HepG2 (cell line): ENCODE measurements around the gene KIAA0408. TPM values are rescaled to one million over a fixed set of nuclear protein-coding genes. Genes with fewer than 3 reads are reported as not detected.
A peak's percentile ranks its signal among the peaks of the same experiment; 100 is the strongest.

Experiments used
- AHR ChIP-seq: IDR thresholded peaks from 2 replicates; pipeline ENCODE4 v1.6.1; 2018; ENCODE audit warnings: missing genetic modification reagents, missing compliant biosample characterization
- CHD4 ChIP-seq: fragments of 200-600 bp; sonication (generic); IDR thresholded peaks from 2 replicates; pipeline ENCODE4 v1.7.0; 2017; ENCODE audit warnings: mild to moderate bottlenecking, low read length, borderline replicate concordance
- HNF4G ChIP-seq, 2 experiments: sonication (generic) in 1 of 2; formaldehyde crosslinking in 1 of 2; IDR thresholded peaks; 2 replicates each; pipeline versions ENCODE4 v1.4.0 to v1.6.1; 2011 to 2020; ENCODE audit warnings: borderline replicate concordance in 2 of 2, low read depth in 2 of 2, mild to moderate bottlenecking in 2 of 2, low read length in 1 of 2, missing genetic modification reagents in 1 of 2, moderate library complexity in 1 of 2
- IKZF1 ChIP-seq: fragments of 450-650 bp; IDR thresholded peaks from 2 replicates; pipeline ENCODE4 v1.7.1; 2016
- KDM4B ChIP-seq: sonication (generic); formaldehyde crosslinking; IDR thresholded peaks from 2 replicates; pipeline ENCODE4 v1.4.0; 2020; ENCODE audit warnings: missing genetic modification reagents
- NR2F6 ChIP-seq, 2 experiments: IDR thresholded peaks; 2 replicates each; pipeline ENCODE4 v1.6.1; 2016; ENCODE audit warnings: antibody characterized with exemption in 1 of 2, mild to moderate bottlenecking in 1 of 2
- REL ChIP-seq: sonication (generic); formaldehyde crosslinking; conservative IDR thresholded peaks from 2 replicates; pipeline ENCODE4 v1.8.0; 2022; ENCODE audit warnings: mild to moderate bottlenecking, missing genetic modification reagents, moderate library complexity
- SNAPC2 ChIP-seq: sonication (generic); formaldehyde crosslinking; IDR thresholded peaks from 2 replicates; pipeline ENCODE4 v1.8.1; 2022; ENCODE audit warnings: mild to moderate bottlenecking, missing genetic modification reagents
- SOX6 ChIP-seq, 2 experiments: fragments of 450-650 bp in 1 of 2; sonication (generic) in 1 of 2; formaldehyde crosslinking in 1 of 2; IDR thresholded peaks; 2 replicates each; pipeline versions ENCODE4 v1.4.0 to v1.6.1; 2017 to 2020; ENCODE audit warnings: antibody characterized with exemption in 1 of 2, mild to moderate bottlenecking in 1 of 2, missing genetic modification reagents in 1 of 2
- STAG1 ChIP-seq: sonication (generic); formaldehyde crosslinking; IDR thresholded peaks from 2 replicates; pipeline ENCODE4 v1.4.0; 2020; ENCODE audit warnings: missing genetic modification reagents
- TOPORS ChIP-seq: sonication (generic); formaldehyde crosslinking; IDR thresholded peaks from 2 replicates; pipeline ENCODE4 v1.8.0; 2023; ENCODE audit warnings: mild to moderate bottlenecking, missing genetic modification reagents
- ZFY ChIP-seq: sonication (generic); formaldehyde crosslinking; IDR thresholded peaks from 2 replicates; pipeline ENCODE4 v1.4.0; 2020; ENCODE audit warnings: missing genetic modification reagents
- ZIK1 ChIP-seq: sonication (generic); formaldehyde crosslinking; IDR thresholded peaks from 2 replicates; pipeline ENCODE4 v1.5.0; 2020; ENCODE audit warnings: mild to moderate bottlenecking, low read depth, missing genetic modification reagents, borderline replicate concordance
- ZNF207 ChIP-seq: fragments of 450-650 bp; IDR thresholded peaks from 2 replicates; pipeline ENCODE4 v1.6.1; 2016; ENCODE audit warnings: antibody characterized with exemption, borderline replicate concordance
- ZNF274 ChIP-seq: sonication (generic); formaldehyde crosslinking; IDR thresholded peaks from 2 replicates; pipeline ENCODE4 v1.5.1; 2020; ENCODE audit warnings: mild to moderate bottlenecking, missing genetic modification reagents
- ZNF501 ChIP-seq: sonication (generic); formaldehyde crosslinking; IDR thresholded peaks from 2 replicates; pipeline ENCODE4 v1.5.1; 2020; ENCODE audit warnings: mild to moderate bottlenecking, moderate library complexity, missing genetic modification reagents
- ZNF674 ChIP-seq: sonication (generic); formaldehyde crosslinking; IDR thresholded peaks from 2 replicates; pipeline ENCODE4 v1.5.0; 2020; ENCODE audit warnings: low read depth, mild to moderate bottlenecking, missing genetic modification reagents
- ZSCAN12 ChIP-seq: sonication (generic); formaldehyde crosslinking; IDR thresholded peaks from 2 replicates; pipeline ENCODE4 v1.9.0; 2021; ENCODE audit warnings: mild to moderate bottlenecking, missing genetic modification reagents
- polyA plus RNA-seq, 8 experiments: library from polyadenylated mRNA; depleted of rRNA in 3 of 8; stranded (reverse) in 7 of 8; unstranded in 1 of 8; fragments of >200 nt; fragmentation: Illumina TruSeq in 4 of 8; extraction: Trizol in 4 of 8; gene quantifications; 2 replicates each; pipeline versions ENCODE4 v1.2.1 to v1.2.3, GENCODE V29; 2011 to 2016; ENCODE audit warnings: low read depth in 4 of 8, missing spikeins in 1 of 8, mixed read lengths in 1 of 8; ENCODE audit not compliant: insufficient read depth in 1 of 8
- total RNA-seq, 5 experiments: library from RNA; depleted of rRNA; stranded (reverse); fragments of >200 nt; fragmentation: Illumina TruSeq; extraction: Trizol; gene quantifications; 2 replicates each; pipeline ENCODE4 v1.2.3, GENCODE V29; 2016; ENCODE audit warnings: low read depth in 1 of 5
- TF ChIP-seq, protein P1 (sequence below): IDR thresholded peaks from 2 replicates; pipeline ENCODE4 v1.6.1; 2018; ENCODE audit warnings: missing genetic modification reagents, mild to moderate bottlenecking, missing compliant biosample characterization
- TF ChIP-seq, protein P2 (sequence below): sonication (generic); formaldehyde crosslinking; IDR thresholded peaks from 2 replicates; pipeline ENCODE4 v1.4.0; 2020; ENCODE audit warnings: missing genetic modification reagents
- TF ChIP-seq, protein P3 (sequence below), 2 experiments: sonication (generic) in 1 of 2; formaldehyde crosslinking in 1 of 2; IDR thresholded peaks; 2 replicates each; pipeline versions ENCODE4 v1.6.1 to v1.9.0; 2014 to 2022; ENCODE audit warnings: antibody characterized with exemption in 1 of 2, borderline replicate concordance in 1 of 2, inconsistent platforms in 1 of 2, low read depth in 1 of 2, missing genetic modification reagents in 1 of 2

The KIAA0408 gene
- total and polyA plus RNA-seq, 2 of the 13 experiments (the other 11 are each of a cell fraction or from before 2014, with no cell fraction given), result not detected

DNA sequence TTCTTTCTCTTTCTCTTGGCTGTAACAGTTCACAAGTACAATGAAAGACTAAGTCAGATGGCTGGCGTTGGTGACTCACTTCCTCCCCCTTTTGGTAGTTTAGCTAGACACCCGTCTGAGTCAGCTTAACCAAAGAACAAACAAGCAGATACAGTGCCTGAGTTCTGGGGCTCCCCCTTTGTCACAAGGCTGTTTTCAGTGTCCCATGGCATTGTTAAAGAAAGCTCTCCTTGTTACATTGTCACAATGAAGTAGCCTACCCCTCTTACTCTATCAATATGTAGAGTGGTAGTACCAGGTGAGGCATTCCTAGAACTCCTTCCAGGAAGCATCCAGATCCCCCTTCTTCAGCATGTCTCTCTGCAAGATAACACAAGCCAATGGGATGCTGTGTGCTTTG is 38.6 kb downstream of the KIAA0408 start (continued):
- TF ChIP-seq, protein P1, sequence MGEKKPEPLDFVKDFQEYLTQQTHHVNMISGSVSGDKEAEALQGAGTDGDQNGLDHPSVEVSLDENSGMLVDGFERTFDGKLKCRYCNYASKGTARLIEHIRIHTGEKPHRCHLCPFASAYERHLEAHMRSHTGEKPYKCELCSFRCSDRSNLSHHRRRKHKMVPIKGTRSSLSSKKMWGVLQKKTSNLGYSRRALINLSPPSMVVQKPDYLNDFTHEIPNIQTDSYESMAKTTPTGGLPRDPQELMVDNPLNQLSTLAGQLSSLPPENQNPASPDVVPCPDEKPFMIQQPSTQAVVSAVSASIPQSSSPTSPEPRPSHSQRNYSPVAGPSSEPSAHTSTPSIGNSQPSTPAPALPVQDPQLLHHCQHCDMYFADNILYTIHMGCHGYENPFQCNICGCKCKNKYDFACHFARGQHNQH (CRISPR knock-in tag), result no peak
- TF ChIP-seq HNF4G (IDR thresholded peaks at IDR 0.05; ENCODE audit: borderline replicate concordance, low read depth, low read length), result peak; percentile 21; the same call in 1 of the 2 replicates
- TF ChIP-seq HNF4G (CRISPR knock-in tag; IDR thresholded peaks at IDR 0.05; ENCODE audit: borderline replicate concordance, low read depth), result no peak
- TF ChIP-seq STAG1 (CRISPR knock-in tag), result peak; percentile 73
- TF ChIP-seq CHD4, result no peak
- no peak for TF ChIP-seq SOX6 (IDR thresholded peaks at IDR 0.05)
- peak; percentile 25; the same call in 1 of the 2 replicates for TF ChIP-seq SOX6 (CRISPR knock-in tag; IDR thresholded peaks at IDR 0.05)
- TF ChIP-seq ZSCAN12 (CRISPR knock-in tag), result no peak
- no peak for TF ChIP-seq ZNF207
- no peak for TF ChIP-seq ZIK1 (CRISPR knock-in tag)
- TF ChIP-seq ZNF674, result no peak
- TF ChIP-seq TOPORS (CRISPR knock-in tag), result no peak
- TF ChIP-seq ZNF274 (CRISPR knock-in tag), result no peak
- TF ChIP-seq REL (CRISPR knock-in tag), result no peak
- TF ChIP-seq, protein P2, sequence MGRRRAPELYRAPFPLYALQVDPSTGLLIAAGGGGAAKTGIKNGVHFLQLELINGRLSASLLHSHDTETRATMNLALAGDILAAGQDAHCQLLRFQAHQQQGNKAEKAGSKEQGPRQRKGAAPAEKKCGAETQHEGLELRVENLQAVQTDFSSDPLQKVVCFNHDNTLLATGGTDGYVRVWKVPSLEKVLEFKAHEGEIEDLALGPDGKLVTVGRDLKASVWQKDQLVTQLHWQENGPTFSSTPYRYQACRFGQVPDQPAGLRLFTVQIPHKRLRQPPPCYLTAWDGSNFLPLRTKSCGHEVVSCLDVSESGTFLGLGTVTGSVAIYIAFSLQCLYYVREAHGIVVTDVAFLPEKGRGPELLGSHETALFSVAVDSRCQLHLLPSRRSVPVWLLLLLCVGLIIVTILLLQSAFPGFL (CRISPR knock-in tag), result no peak
- no peak for TF ChIP-seq ZNF501 (CRISPR knock-in tag)
- TF ChIP-seq IKZF1, result no peak
- no peak for TF ChIP-seq SNAPC2 (CRISPR knock-in tag)
- no peak for TF ChIP-seq ZFY (CRISPR knock-in tag)
- TF ChIP-seq, protein P3, sequence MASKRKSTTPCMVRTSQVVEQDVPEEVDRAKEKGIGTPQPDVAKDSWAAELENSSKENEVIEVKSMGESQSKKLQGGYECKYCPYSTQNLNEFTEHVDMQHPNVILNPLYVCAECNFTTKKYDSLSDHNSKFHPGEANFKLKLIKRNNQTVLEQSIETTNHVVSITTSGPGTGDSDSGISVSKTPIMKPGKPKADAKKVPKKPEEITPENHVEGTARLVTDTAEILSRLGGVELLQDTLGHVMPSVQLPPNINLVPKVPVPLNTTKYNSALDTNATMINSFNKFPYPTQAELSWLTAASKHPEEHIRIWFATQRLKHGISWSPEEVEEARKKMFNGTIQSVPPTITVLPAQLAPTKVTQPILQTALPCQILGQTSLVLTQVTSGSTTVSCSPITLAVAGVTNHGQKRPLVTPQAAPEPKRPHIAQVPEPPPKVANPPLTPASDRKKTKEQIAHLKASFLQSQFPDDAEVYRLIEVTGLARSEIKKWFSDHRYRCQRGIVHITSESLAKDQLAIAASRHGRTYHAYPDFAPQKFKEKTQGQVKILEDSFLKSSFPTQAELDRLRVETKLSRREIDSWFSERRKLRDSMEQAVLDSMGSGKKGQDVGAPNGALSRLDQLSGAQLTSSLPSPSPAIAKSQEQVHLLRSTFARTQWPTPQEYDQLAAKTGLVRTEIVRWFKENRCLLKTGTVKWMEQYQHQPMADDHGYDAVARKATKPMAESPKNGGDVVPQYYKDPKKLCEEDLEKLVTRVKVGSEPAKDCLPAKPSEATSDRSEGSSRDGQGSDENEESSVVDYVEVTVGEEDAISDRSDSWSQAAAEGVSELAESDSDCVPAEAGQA (IDR thresholded peaks at IDR 0.05; ENCODE audit: low read depth), result no peak
- TF ChIP-seq, protein P3 (CRISPR knock-in tag; IDR thresholded peaks at IDR 0.05; ENCODE audit: borderline replicate concordance), result no peak
- no peak for TF ChIP-seq NR2F6 (IDR thresholded peaks at IDR 0.05)
- TF ChIP-seq NR2F6 (CRISPR knock-in tag; IDR thresholded peaks at IDR 0.05), result 0 out of 2 replicates have a peak, but pooled peaks have one; percentile 29
- TF ChIP-seq KDM4B, result no peak
- no peak for TF ChIP-seq AHR (CRISPR knock-in tag)
